ENCODE data around the gene GDPD3. TPM values are rescaled to one million over a fixed set of nuclear protein-coding genes. Genes with fewer than 3 reads are reported as not detected.

Gene GDPD3
- total and polyA plus RNA-seq, 9 of the 15 experiments (the other 6 are each of a cell fraction or from before 2014, with no cell fraction given): 0.47 to 3.9 (median 1.1) TPM

- TF ChIP-seq, protein P1, sequence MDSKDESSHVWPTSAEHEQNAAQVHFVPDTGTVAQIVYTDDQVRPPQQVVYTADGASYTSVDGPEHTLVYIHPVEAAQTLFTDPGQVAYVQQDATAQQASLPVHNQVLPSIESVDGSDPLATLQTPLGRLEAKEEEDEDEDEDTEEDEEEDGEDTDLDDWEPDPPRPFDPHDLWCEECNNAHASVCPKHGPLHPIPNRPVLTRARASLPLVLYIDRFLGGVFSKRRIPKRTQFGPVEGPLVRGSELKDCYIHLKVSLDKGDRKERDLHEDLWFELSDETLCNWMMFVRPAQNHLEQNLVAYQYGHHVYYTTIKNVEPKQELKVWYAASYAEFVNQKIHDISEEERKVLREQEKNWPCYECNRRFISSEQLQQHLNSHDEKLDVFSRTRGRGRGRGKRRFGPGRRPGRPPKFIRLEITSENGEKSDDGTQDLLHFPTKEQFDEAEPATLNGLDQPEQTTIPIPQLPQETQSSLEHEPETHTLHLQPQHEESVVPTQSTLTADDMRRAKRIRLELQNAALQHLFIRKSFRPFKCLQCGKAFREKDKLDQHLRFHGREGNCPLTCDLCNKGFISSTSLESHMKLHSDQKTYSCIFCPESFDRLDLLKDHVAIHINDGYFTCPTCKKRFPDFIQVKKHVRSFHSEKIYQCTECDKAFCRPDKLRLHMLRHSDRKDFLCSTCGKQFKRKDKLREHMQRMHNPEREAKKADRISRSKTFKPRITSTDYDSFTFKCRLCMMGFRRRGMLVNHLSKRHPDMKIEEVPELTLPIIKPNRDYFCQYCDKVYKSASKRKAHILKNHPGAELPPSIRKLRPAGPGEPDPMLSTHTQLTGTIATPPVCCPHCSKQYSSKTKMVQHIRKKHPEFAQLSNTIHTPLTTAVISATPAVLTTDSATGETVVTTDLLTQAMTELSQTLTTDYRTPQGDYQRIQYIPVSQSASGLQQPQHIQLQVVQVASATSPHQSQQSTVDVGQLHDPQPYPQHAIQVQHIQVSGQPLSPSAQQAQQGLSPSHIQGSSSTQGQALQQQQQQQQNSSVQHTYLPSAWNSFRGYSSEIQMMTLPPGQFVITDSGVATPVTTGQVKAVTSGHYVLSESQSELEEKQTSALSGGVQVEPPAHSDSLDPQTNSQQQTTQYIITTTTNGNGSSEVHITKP (IDR thresholded peaks at IDR 0.05; ENCODE audit: partially characterized antibody): peak; percentile 57
- TF ChIP-seq PRPF4 (IDR thresholded peaks at IDR 0.05; ENCODE audit: insufficient read depth, low read depth, low read length, poor library complexity, severe bottlenecking): no peak
- no peak for TF ChIP-seq NEUROD1 (IDR thresholded peaks at IDR 0.05; ENCODE audit: borderline replicate concordance, low read depth, low read length, partially characterized antibody)
- TF ChIP-seq SRSF9 (IDR thresholded peaks at IDR 0.05; ENCODE audit: borderline replicate concordance, low read depth, low read length): no peak
- TF ChIP-seq YY1 (IDR thresholded peaks at IDR 0.05; ENCODE audit: borderline replicate concordance in 1 of 3, control insufficient read depth in 1 of 3, extremely low read depth in 1 of 3, insufficient read depth in 3 of 3, insufficient read length in 1 of 3, insufficient replicate concordance in 2 of 3, low read depth in 1 of 3, low read length in 2 of 3): peak in 2 of 3 experiments; percentile 18 to 73
- TF ChIP-seq PHTF2 (CRISPR knock-in tag; IDR thresholded peaks at IDR 0.05): peak; percentile 67; the same call in 1 of the 2 replicates
- TF ChIP-seq, protein P2, sequence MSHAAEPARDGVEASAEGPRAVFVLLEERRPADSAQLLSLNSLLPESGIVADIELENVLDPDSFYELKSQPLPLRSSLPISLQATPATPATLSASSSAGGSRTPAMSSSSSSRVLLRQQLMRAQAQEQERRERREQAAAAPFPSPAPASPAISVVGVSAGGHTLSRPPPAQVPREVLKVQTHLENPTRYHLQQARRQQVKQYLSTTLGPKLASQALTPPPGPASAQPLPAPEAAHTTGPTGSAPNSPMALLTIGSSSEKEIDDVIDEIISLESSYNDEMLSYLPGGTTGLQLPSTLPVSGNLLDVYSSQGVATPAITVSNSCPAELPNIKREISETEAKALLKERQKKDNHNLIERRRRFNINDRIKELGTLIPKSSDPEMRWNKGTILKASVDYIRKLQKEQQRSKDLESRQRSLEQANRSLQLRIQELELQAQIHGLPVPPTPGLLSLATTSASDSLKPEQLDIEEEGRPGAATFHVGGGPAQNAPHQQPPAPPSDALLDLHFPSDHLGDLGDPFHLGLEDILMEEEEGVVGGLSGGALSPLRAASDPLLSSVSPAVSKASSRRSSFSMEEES (CRISPR knock-in tag; IDR thresholded peaks at IDR 0.05): peak; percentile 50; the same call in 1 of the 2 replicates
- TF ChIP-seq EWSR1 (IDR thresholded peaks at IDR 0.05; ENCODE audit: borderline replicate concordance, low read depth, partially characterized antibody): no peak
- TF ChIP-seq SAFB2 (IDR thresholded peaks at IDR 0.05; ENCODE audit: borderline replicate concordance, low read depth, low read length, severe bottlenecking): no peak
- TF ChIP-seq JUN (IDR thresholded peaks at IDR 0.05; ENCODE audit: borderline replicate concordance, low read depth, low read length): peak; percentile 13; the same call in 1 of the 2 replicates
- no peak for TF ChIP-seq JUN (CRISPR knock-in tag; IDR thresholded peaks at IDR 0.05; ENCODE audit: borderline replicate concordance)
- peak; percentile 46 for TF ChIP-seq NUFIP1 (IDR thresholded peaks at IDR 0.05; ENCODE audit: partially characterized antibody)
- peak; percentile 23; the same call in 1 of the 2 replicates for TF ChIP-seq NR1H2 (CRISPR knock-in tag; IDR thresholded peaks at IDR 0.05)
- TF ChIP-seq, protein P3, sequence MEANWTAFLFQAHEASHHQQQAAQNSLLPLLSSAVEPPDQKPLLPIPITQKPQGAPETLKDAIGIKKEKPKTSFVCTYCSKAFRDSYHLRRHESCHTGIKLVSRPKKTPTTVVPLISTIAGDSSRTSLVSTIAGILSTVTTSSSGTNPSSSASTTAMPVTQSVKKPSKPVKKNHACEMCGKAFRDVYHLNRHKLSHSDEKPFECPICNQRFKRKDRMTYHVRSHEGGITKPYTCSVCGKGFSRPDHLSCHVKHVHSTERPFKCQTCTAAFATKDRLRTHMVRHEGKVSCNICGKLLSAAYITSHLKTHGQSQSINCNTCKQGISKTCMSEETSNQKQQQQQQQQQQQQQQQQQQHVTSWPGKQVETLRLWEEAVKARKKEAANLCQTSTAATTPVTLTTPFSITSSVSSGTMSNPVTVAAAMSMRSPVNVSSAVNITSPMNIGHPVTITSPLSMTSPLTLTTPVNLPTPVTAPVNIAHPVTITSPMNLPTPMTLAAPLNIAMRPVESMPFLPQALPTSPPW (CRISPR knock-in tag; IDR thresholded peaks at IDR 0.05): peak; percentile 79
- TF ChIP-seq HSF4 (CRISPR knock-in tag; IDR thresholded peaks at IDR 0.05; ENCODE audit: borderline replicate concordance): peak; percentile 89; the same call in 1 of the 2 replicates
- peak; percentile 71; the same call in 1 of the 2 replicates for TF ChIP-seq NR2C2 (CRISPR knock-in tag; IDR thresholded peaks at IDR 0.05)
- TF ChIP-seq NR2C2 (tag; IDR thresholded peaks at IDR 0.05): peak; percentile 92
- 0 out of 2 replicates have a peak, but pooled peaks have one; percentile 26 for TF ChIP-seq ZNF696 (CRISPR knock-in tag; conservative IDR thresholded peaks at IDR 0.05)
- 0 out of 4 replicates have a peak, but pooled peaks of 1 of the 2 experiments have one; percentile 70 for TF ChIP-seq SRF (CRISPR knock-in tag; IDR thresholded peaks at IDR 0.05)
These were observed 20.8 kb downstream of the GDPD3 start (continued) for GRCh38 chr16:30092373-30093010.

Data from K562 (cell line).